Testis (tissue), 2 donors: ENCODE data around the gene ZYX.

Source experiments
- POLR2A ChIP-seq: fragments of 450-650 bp; IDR thresholded peaks from one replicate; pipeline ENCODE4 v1.6.1; 2017; ENCODE audit warnings: antibody characterized with exemption, mild to moderate bottlenecking, moderate library complexity
- TF ChIP-seq, protein P1 (sequence below), 3 experiments: fragments of 450-650 bp in 2 of 3; fragments of 200-600 bp in 1 of 3; sonication (generic) in 1 of 3; IDR thresholded peaks; one replicate each; pipeline ENCODE4 v1.5.1; 2016 to 2019; ENCODE audit warnings: antibody characterized with exemption in 3 of 3, mild to moderate bottlenecking in 2 of 3, moderate library complexity in 1 of 3

DNA sequence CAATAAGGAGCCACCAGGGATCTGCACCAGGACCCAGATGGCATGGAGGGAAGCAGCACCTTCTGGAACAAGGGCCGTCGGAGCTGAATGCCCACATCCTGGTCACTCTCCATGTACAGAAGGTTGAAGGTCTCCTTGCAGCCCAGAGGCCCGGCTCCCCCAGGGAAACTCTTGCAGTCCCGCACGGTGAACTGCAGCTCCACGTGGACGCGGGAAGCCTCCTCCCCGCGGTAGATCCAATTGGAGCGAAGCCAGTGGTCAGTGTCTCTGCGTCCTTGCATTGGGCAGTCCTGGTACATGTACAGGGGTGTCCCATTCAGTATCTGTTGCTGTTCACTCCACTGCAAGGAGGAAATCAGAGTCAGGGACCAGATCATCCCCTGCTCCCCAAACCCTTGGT lies 20.1 kb downstream of the ZYX start:
- TF ChIP-seq, protein P1, sequence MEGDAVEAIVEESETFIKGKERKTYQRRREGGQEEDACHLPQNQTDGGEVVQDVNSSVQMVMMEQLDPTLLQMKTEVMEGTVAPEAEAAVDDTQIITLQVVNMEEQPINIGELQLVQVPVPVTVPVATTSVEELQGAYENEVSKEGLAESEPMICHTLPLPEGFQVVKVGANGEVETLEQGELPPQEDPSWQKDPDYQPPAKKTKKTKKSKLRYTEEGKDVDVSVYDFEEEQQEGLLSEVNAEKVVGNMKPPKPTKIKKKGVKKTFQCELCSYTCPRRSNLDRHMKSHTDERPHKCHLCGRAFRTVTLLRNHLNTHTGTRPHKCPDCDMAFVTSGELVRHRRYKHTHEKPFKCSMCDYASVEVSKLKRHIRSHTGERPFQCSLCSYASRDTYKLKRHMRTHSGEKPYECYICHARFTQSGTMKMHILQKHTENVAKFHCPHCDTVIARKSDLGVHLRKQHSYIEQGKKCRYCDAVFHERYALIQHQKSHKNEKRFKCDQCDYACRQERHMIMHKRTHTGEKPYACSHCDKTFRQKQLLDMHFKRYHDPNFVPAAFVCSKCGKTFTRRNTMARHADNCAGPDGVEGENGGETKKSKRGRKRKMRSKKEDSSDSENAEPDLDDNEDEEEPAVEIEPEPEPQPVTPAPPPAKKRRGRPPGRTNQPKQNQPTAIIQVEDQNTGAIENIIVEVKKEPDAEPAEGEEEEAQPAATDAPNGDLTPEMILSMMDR (IDR thresholded peaks at IDR 0.05), result no peak
- no peak for TF ChIP-seq POLR2A
